ENCODE results near the gene NELL1.

GRCh38 chr11:20759541-20759940 lies 90.2 kb downstream of the NELL1 start:
- TF ChIP-seq CTCF (IDR thresholded peaks at IDR 0.05; ENCODE audit: low read depth, low read length, poor library complexity, severe bottlenecking) (no peak), EZH2phosphoT487 (IDR thresholded peaks at IDR 0.05; ENCODE audit: borderline replicate concordance, low read length) (no peak)
